Measurements from ENCODE around the gene LMTK3.

DNA sequence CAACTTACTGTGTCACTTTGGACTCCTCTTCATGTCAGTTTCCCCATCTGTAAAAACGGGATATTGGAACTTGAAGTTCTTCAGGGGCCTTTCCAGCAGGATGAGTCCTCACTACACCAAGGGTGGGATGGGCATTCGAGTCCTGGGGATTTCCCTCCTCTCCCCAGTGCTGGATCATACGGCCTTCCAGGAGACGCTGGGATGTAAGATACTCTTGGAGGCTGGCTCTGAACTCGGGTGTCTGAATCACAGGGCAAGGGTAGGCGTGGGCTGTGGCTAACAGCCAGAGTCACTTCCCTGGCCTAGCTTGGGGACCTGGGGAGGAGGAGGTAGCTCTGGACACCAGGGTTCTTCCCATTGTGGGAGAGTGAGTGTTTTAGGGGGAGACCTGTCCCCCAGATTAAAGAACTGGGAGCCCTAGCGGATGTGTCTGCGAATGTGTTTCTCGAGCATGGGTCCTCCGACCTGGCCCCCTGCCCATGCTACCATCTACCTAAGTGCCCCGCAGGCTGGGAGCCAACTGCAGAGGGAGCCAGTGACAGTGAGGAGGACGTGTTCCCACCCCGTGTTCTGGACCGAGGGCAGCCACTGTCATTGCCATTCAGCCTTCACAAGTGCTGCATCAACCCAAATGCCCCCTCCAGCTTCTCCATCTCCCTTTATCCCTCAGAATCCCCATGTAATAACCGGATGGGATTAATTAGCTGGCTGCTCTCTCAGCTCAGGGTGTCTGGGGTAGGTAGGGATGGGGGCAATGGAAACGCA is 44.9 kb downstream of the LMTK3 start:
- TF ChIP-seq, protein P1, sequence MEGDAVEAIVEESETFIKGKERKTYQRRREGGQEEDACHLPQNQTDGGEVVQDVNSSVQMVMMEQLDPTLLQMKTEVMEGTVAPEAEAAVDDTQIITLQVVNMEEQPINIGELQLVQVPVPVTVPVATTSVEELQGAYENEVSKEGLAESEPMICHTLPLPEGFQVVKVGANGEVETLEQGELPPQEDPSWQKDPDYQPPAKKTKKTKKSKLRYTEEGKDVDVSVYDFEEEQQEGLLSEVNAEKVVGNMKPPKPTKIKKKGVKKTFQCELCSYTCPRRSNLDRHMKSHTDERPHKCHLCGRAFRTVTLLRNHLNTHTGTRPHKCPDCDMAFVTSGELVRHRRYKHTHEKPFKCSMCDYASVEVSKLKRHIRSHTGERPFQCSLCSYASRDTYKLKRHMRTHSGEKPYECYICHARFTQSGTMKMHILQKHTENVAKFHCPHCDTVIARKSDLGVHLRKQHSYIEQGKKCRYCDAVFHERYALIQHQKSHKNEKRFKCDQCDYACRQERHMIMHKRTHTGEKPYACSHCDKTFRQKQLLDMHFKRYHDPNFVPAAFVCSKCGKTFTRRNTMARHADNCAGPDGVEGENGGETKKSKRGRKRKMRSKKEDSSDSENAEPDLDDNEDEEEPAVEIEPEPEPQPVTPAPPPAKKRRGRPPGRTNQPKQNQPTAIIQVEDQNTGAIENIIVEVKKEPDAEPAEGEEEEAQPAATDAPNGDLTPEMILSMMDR (conservative IDR thresholded peaks at IDR 0.05): no peak
- TF ChIP-seq ZFX (IDR thresholded peaks at IDR 0.05): no peak

Measured in C4-2B (cell line).